Measurements from ENCODE around the gene MASP2. TPM values are rescaled to one million over a fixed set of nuclear protein-coding genes. Genes with fewer than 3 reads are reported as not detected.
"Not testable (repeated sequence)": the region's sequence is repeated elsewhere in the genome, so short reads cannot be mapped to it uniquely, and the experiment has no call there.

MASP2 gene
- total RNA-seq, 2 donors from 2014 or later: not detected

- DNase-seq (ENCODE audit: low spot score): peak; percentile 76
- intact Hi-C loops (cut with DNase I): no loop called here
These were observed 12.3 kb upstream of the MASP2 start for GRCh38 chr1:11059155-11059967.

GRCh38 chr1:11058595-11059154 is 11.6 kb upstream of the MASP2 start:
- intact Hi-C loops (cut with DNase I): no loop called here

GRCh38 chr1:11058026-11058425 is 11.0 kb upstream of the MASP2 start:
- intact Hi-C loops (cut with DNase I): no loop called here
- DNase-seq (ENCODE audit: low spot score): peak; percentile 50

More at GRCh38 chr1:11058595-11059154, 11.6 kb upstream of the MASP2 start:
- DNase-seq (ENCODE audit: low spot score): peak; percentile 62

- intact Hi-C loops (cut with DNase I): no loop called here
These were observed 10.4 kb upstream of the MASP2 start for GRCh38 chr1:11057477-11057876.

GRCh38 chr1:11056504-11056903 is 9.5 kb upstream of the MASP2 start:
- peak; percentile 67 for DNase-seq (ENCODE audit: low spot score)
- intact Hi-C loops (cut with DNase I): no loop called here

More at GRCh38 chr1:11057477-11057876, 10.4 kb upstream of the MASP2 start:
- DNase-seq (ENCODE audit: low spot score): peak; percentile 64

- peak; percentile 58 for DNase-seq (ENCODE audit: low spot score)
- intact Hi-C loops (cut with DNase I): no loop called here
These were observed 8.6 kb upstream of the MASP2 start for GRCh38 chr1:11055676-11056075.

GRCh38 chr1:11054666-11055065 is 7.6 kb upstream of the MASP2 start:
- intact Hi-C loops (cut with DNase I): no loop called here
- DNase-seq (ENCODE audit: low spot score): peak; percentile 77

GRCh38 chr1:11054181-11054580 is 7.1 kb upstream of the MASP2 start:
- peak; percentile 74 for DNase-seq (ENCODE audit: low spot score)
- intact Hi-C loops (cut with DNase I): no loop called here

- intact Hi-C loops (cut with DNase I): no loop called here
- no peak for DNase-seq (ENCODE audit: low spot score)
These were observed 6.7 kb upstream of the MASP2 start for GRCh38 chr1:11053758-11054137.

GRCh38 chr1:11052839-11053757 is 6.1 kb upstream of the MASP2 start:
- intact Hi-C loops (cut with DNase I): no loop called here
- DNase-seq (ENCODE audit: low spot score): peak; percentile 79

- peak; percentile 50 for DNase-seq (ENCODE audit: low spot score)
- intact Hi-C loops (cut with DNase I): no loop called here
These were observed 4.9 kb upstream of the MASP2 start for GRCh38 chr1:11051781-11052511.

GRCh38 chr1:11051121-11051520 is 4.1 kb upstream of the MASP2 start:
- peak; percentile 58 for DNase-seq (ENCODE audit: low spot score)
- intact Hi-C loops (cut with DNase I): not testable (repeated sequence)

- no peak for DNase-seq (ENCODE audit: low spot score)
- intact Hi-C loops (cut with DNase I): no loop called here
These were observed 821 bp downstream of the MASP2 start for GRCh38 chr1:11046270-11046566.

GRCh38 chr1:11045428-11046269 is 1.4 kb downstream of the MASP2 start:
- intact Hi-C loops (cut with DNase I): no loop called here
- no peak for DNase-seq (ENCODE audit: low spot score)

GRCh38 chr1:11044849-11045427 is 2.1 kb downstream of the MASP2 start:
- DNase-seq (ENCODE audit: low spot score): no peak
- intact Hi-C loops (cut with DNase I): loop anchor here in 1 of 2 donors (5.0 kb wide), 1 partner anchor 602 kb away; no protein-coding TSS in a partner anchor

GRCh38 chr1:11044086-11044848 is 2.8 kb downstream of the MASP2 start:
- DNase-seq (ENCODE audit: low spot score): no peak
- intact Hi-C loops (cut with DNase I): loop anchor here in 1 of 2 donors (5.0 kb wide), 1 partner anchor 603 kb away; no protein-coding TSS in a partner anchor

Measured in posterior vena cava (tissue), 2 donors.